GM19324 (cell line): ENCODE data around the gene HYLS1.

Experiments used
- ATAC-seq: cut with Tn5 transposase; IDR thresholded peaks from one replicate; pipeline ENCODE4 v1.9.1; 2021; ENCODE audit warnings: mild to moderate bottlenecking, moderate library complexity; ENCODE audit not compliant: unreplicated experiment, low FRiP score

The HYLS1 gene

GRCh38 chr11:125931668-125932067 is 44.2 kb downstream of the HYLS1 start:
- no peak for ATAC-seq

- no peak for ATAC-seq
Observed at GRCh38 chr11:125932301-125932700, 44.8 kb downstream of the HYLS1 start.

DNA sequence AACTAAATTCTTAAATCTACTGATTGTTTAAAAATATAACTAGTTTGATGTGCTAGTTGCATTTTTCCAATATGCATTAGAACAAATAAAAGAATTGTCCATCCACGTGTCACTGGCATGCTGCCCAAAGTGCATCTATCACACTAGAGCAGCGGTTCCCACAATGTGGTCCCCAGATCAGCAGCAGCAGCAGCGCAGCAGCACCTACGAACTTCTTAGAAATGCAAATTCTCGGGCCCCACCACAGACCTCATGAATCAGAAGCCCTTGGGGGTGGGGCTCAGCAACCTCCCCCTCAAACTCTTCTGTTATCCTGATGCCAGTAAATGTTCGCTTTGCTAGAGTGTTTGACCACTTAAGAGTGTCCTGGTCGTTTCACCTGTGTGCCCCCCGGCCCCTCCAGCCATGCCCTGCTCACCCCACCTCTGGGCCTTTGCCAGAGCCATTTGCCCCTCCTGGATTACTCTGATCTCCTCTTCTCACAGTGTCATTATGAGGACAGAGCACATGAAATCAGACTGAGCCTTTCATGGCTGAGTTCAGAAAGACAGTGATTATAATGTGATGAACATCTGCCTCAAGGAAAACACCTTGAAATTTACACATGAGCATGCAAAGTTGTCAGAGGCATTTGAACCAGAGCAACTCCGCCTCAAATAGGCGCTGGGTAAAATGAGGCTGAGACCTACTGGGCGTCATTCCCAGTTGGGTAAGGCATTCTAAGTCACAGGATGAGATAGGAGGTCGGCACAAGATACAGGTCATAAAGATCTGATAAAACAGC is 45.8 kb downstream of the HYLS1 start:
- no peak for ATAC-seq

- ATAC-seq, result no peak
Observed at GRCh38 chr11:125934473-125934872, 47.0 kb downstream of the HYLS1 start.

DNA sequence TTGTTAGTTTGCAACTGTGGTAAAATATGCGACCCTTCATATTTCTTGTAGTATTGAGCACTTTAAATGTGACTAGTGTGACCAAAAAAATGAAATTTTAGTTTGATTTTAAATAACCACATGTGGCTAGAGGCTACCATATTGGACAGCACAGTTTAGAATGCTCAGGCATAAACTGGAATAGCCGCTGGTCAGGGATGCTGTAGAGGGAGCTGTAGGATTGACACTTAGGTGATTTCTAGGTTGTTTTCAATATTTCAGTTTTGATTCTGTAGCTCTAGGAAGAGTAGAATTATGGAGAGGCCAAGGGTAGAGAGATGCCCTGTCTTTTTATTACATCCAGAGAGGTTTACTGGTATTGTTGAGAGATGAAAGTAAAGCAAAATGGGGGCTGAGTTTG is 47.6 kb downstream of the HYLS1 start:
- no peak for ATAC-seq

DNA sequence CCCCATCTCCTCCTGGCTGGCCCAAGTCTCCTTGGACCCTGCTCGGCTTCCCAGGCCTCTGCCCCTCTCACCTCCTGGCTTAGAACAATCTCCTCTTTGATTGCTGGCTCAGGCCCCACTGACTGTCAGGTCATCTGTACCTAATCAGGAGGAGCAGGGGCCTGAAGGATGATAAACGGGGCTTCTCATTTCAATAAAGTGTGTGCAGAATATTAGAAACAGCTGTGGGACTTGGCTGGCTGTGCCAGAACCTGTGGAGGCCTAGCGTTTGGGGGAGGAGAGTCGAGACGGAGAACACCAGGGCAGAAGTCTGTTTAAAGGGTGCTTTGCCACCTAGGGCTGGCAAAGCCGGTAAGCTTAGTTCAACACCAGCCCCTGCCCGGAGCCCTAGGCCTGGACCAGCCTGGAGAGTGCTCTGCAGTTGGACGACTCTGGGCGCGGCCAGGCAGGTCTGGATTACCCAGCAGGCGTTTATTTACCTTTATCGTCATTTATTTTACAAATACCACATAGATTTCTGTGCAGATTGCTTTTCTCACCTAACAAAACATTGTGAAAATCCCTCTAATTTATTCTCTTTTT is 48.2 kb downstream of the HYLS1 start:
- no peak for ATAC-seq

DNA sequence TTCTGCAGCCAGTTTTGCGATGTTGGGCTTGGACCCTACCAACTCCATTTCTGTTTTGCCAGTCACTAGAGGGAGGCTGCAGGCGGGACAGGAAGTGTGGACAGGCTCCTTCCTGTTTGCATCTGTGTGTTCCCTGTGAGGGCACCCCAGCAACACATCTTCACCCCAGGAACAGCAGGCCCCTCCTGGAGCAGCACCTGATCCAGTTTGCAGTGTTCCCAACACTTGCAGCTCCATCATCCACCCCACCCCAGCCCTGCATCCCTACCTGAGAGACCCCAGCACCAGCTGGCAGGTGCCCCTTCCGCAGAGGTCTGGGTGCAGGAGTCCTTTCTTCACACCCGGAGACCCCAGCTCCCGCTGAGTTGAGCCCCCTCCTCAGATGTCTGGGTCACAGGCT is 51.0 kb downstream of the HYLS1 start:
- no peak for ATAC-seq

DNA sequence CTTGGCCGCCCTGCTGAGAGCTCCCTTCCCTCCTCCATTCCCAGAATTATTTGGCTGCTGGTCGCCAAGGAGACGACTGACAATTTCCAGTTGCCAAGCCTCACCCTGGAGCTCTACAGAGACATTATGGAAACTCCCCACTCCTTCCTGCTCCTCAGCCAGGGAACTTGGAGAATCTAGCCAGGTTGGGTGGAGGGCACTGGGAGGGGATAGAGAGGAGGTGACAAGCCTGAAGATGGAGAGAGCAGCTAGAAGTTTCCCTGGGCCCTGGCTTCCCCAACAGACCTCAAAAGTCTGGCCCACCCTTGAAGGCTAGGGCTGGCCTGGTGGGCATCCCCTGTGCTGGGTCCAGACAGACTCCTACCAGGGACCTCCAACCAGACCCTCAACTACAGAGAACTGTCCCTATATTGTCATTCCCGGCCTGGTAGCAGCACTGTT is 51.6 kb downstream of the HYLS1 start:
- ATAC-seq, result no peak

- no peak for ATAC-seq
Observed at GRCh38 chr11:125940145-125940544, 52.7 kb downstream of the HYLS1 start.

DNA sequence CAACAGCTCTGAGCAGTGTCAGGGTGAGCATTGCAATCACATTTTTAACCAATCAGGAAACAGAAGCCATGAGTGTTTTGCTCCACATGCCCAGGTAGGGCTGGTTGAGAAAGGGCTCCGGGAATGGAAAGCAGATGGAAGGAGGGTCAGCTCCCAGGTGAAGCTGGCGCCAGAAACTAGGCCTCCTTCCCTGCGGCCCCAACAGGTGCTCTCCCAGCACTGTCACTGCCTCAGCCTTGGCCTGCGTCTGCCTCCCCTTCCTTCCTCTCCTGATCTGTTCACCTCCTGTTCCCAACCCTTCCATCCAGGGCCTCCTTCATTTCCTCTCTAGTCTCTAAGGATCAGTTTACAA is 53.8 kb downstream of the HYLS1 start:
- no peak for ATAC-seq

GRCh38 chr11:125941619-125942611 is 54.4 kb downstream of the HYLS1 start:
- no peak for ATAC-seq

GRCh38 chr11:125942771-125943428 is 55.4 kb downstream of the HYLS1 start:
- ATAC-seq, result no peak

DNA sequence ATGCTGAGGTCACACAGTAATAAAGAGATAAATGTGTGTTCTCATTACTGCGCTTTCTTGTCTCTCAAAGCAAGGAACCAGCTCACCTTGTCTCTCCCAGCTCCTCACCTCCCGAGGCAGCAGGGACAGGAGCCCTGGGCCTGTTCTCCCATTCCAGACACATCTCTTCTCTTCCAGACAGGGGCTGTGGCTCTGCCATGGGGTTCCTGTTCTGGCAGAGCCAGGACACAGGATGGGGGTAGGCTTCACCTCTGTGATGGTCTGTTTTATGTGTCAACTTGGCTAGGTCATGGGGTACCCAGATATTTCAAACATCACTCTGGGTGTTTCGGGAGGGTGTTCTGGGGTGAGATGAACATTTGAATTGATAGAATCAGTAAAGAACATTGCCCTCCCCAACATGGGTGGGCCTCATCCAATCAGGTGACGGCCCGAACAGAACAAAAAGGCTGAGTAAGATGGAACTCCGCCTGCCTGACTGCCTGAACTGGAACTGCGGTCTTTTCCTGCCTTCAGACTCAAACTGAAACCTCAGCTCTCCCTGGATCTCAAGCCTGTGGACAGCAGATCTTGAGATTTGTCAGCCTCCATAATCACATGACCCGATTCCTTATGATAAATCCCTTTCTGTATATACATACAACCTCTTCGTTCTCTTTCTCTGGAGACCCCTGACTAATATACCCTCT is 56.3 kb downstream of the HYLS1 start:
- ATAC-seq, result no peak

GRCh38 chr11:125944350-125945010 is 57.0 kb downstream of the HYLS1 start:
- no peak for ATAC-seq

DNA sequence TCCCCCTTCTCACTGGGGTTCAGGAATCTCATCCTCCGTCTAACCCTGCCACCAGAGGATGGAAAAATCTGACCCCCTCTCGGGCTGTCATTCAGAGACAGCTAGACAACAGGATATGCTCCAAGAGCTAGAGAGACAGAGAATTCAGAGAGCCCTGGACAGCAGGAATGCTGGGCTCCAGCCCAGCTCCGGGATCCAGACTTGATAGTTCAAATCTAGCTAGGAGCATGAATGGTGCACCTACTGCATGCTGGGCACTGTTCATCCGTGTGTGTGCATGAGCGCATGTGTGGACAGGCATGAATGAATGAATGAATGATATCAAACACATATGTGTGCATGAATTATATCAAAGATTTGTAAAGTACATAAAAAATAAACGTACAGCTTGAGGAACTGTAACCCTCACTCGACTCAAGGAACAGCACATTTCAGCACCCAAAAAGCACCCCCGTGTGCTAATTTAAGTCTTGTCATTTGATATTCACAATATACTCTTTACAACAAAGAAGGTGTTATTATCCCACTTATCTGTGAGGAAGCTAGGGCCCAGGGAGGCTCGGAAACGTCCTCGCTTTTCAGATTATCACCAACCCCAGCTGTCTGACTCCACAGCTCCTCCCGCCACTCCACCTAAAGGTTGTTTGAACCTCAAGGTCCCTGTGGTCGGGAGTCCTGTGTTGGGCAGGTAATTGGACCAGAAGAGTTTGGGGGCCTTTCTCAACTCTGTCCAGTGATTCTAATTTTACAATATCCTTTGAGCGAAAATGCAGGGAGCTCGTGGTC is 57.7 kb downstream of the HYLS1 start:
- no peak for ATAC-seq

DNA sequence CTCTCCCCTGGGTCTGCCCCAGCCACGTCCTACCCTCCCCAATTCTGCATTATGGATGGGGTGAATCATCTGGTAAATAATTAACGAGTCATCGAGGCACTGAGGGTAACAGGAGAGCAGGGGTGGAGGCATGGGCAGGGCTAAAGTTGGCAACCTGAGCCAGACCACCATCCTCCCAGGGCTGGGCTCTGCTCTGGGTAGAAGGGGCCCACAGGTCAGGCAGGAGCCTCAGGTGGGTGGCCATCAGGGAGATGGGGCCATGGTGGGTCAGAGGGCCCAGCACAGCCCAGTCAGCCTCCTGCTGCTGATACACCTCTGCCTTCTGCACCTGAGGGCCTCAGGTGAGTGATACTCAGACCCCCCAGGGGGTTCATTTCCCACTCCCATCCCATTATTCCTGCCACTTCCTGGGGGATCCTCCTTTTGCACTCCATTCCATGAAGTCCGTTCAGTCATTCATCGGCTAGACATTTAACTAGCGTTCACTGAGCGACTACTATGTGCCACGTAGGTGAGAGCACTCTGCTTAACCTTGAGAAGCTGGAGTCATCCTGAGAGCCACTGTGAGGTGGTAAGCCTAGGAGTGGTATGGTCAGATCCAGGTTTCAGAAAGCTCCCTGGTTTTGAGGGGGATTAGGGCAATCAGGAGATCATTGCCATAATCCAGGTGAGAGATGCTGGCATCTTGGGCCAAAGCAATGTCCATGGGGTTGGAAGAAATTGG is 58.5 kb downstream of the HYLS1 start, which contains the start of gene VSIG10L2:
Gene VSIG10L2 (plus strand): TSS at position 248 of the 724 bp plus-strand sequence. CDS start 12 bp downstream, at position 260.
- no peak for ATAC-seq

- ATAC-seq, result no peak
Observed at GRCh38 chr11:125946712-125947418, 59.4 kb downstream of the HYLS1 start.
